HepG2 (cell line): Measurements from ENCODE around the gene PRKG1. TPM values are rescaled to one million over a fixed set of nuclear protein-coding genes. Genes with fewer than 3 reads are reported as not detected.

Source experiments
- DPF2 ChIP-seq: sonication (generic); formaldehyde crosslinking; IDR thresholded peaks from 2 replicates; pipeline ENCODE4 v1.4.0; 2020; ENCODE audit warnings: mild to moderate bottlenecking, low read depth, missing genetic modification reagents, borderline replicate concordance
- GZF1 ChIP-seq: sonication (generic); formaldehyde crosslinking; IDR thresholded peaks from 2 replicates; pipeline ENCODE4 v1.5.1; 2020; ENCODE audit warnings: mild to moderate bottlenecking, missing genetic modification reagents
- PITX1 ChIP-seq: sonication (generic); formaldehyde crosslinking; IDR thresholded peaks from 2 replicates; pipeline ENCODE4 v1.5.1; 2020; ENCODE audit warnings: mild to moderate bottlenecking, missing genetic modification reagents
- RFXAP ChIP-seq: sonication (generic); formaldehyde crosslinking; IDR thresholded peaks from 2 replicates; pipeline ENCODE4 v1.4.0; 2020; ENCODE audit warnings: missing genetic modification reagents, borderline replicate concordance
- SNAI1 ChIP-seq: sonication (generic); formaldehyde crosslinking; IDR thresholded peaks from 2 replicates; pipeline ENCODE4 v1.5.0; 2020; ENCODE audit warnings: mild to moderate bottlenecking, missing genetic modification reagents, borderline replicate concordance
- U2AF1 ChIP-seq: fragments of 200-400 bp; formaldehyde crosslinking; optimal IDR thresholded peaks from 2 replicates; pipeline ENCODE3; 2017; ENCODE audit warnings: mild to moderate bottlenecking, low read depth, low read length
- ZBTB8A ChIP-seq: sonication (generic); formaldehyde crosslinking; IDR thresholded peaks from 2 replicates; pipeline ENCODE4 v1.4.0; 2020; ENCODE audit warnings: mild to moderate bottlenecking, low read depth, missing genetic modification reagents, borderline replicate concordance
- ZFP41 ChIP-seq: sonication (generic); formaldehyde crosslinking; IDR thresholded peaks from 2 replicates; pipeline ENCODE4 v1.4.0; 2020; ENCODE audit warnings: mild to moderate bottlenecking, missing genetic modification reagents, borderline replicate concordance
- ZNF230 ChIP-seq: sonication (generic); formaldehyde crosslinking; IDR thresholded peaks from 2 replicates; pipeline ENCODE4 v1.4.0; 2020; ENCODE audit warnings: mild to moderate bottlenecking, missing genetic modification reagents
- ZNF232 ChIP-seq: sonication (generic); formaldehyde crosslinking; IDR thresholded peaks from 2 replicates; pipeline ENCODE4 v1.4.0; 2020; ENCODE audit warnings: missing genetic modification reagents, borderline replicate concordance
- ZNF253 ChIP-seq: sonication (generic); formaldehyde crosslinking; IDR thresholded peaks from 2 replicates; pipeline ENCODE4 v1.8.0; 2022; ENCODE audit warnings: mild to moderate bottlenecking, missing genetic modification reagents, borderline replicate concordance
- ZNF496 ChIP-seq: sonication (generic); formaldehyde crosslinking; IDR thresholded peaks from 2 replicates; pipeline ENCODE4 v1.8.1; 2023; ENCODE audit warnings: mild to moderate bottlenecking, moderate library complexity, missing genetic modification reagents; ENCODE audit not compliant: insufficient replicate concordance
- ZNF589 ChIP-seq: sonication (generic); formaldehyde crosslinking; conservative IDR thresholded peaks from 2 replicates; pipeline ENCODE4 v1.8.0; 2022; ENCODE audit warnings: mild to moderate bottlenecking, moderate library complexity, missing genetic modification reagents
- ZNF616 ChIP-seq: sonication (generic); formaldehyde crosslinking; IDR thresholded peaks from 2 replicates; pipeline ENCODE4 v1.5.0; 2020; ENCODE audit warnings: low read depth, mild to moderate bottlenecking, missing genetic modification reagents
- polyA plus RNA-seq, 8 experiments: library from polyadenylated mRNA; depleted of rRNA in 3 of 8; stranded (reverse) in 7 of 8; unstranded in 1 of 8; fragments of >200 nt; fragmentation: Illumina TruSeq in 4 of 8; extraction: Trizol in 4 of 8; gene quantifications; 2 replicates each; pipeline versions ENCODE4 v1.2.1 to v1.2.3, GENCODE V29; 2011 to 2016; ENCODE audit warnings: low read depth in 4 of 8, missing spikeins in 1 of 8, mixed read lengths in 1 of 8; ENCODE audit not compliant: insufficient read depth in 1 of 8
- total RNA-seq, 5 experiments: library from RNA; depleted of rRNA; stranded (reverse); fragments of >200 nt; fragmentation: Illumina TruSeq; extraction: Trizol; gene quantifications; 2 replicates each; pipeline ENCODE4 v1.2.3, GENCODE V29; 2016; ENCODE audit warnings: low read depth in 1 of 5
- TF ChIP-seq, protein P1 (sequence below): IDR thresholded peaks from 2 replicates; pipeline ENCODE4 v1.6.1; 2016; ENCODE audit warnings: control low read depth
- TF ChIP-seq, protein P2 (sequence below): IDR thresholded peaks from 2 replicates; pipeline ENCODE4 v1.6.1; 2012; ENCODE audit warnings: low read length, improper control_type of control experiment
- TF ChIP-seq, protein P3 (sequence below): sonication (generic); formaldehyde crosslinking; IDR thresholded peaks from 2 replicates; pipeline ENCODE4 v1.4.0; 2020; ENCODE audit warnings: mild to moderate bottlenecking, missing genetic modification reagents
- TF ChIP-seq, protein P4 (sequence below): sonication (generic); formaldehyde crosslinking; IDR thresholded peaks from 2 replicates; pipeline ENCODE4 v1.9.0; 2022; ENCODE audit warnings: low read depth, missing genetic modification reagents

Gene PRKG1
- total and polyA plus RNA-seq, 2 of the 13 experiments (the other 11 are each of a cell fraction or from before 2014, with no cell fraction given): 0.01 TPM; not detected in 1

DNA sequence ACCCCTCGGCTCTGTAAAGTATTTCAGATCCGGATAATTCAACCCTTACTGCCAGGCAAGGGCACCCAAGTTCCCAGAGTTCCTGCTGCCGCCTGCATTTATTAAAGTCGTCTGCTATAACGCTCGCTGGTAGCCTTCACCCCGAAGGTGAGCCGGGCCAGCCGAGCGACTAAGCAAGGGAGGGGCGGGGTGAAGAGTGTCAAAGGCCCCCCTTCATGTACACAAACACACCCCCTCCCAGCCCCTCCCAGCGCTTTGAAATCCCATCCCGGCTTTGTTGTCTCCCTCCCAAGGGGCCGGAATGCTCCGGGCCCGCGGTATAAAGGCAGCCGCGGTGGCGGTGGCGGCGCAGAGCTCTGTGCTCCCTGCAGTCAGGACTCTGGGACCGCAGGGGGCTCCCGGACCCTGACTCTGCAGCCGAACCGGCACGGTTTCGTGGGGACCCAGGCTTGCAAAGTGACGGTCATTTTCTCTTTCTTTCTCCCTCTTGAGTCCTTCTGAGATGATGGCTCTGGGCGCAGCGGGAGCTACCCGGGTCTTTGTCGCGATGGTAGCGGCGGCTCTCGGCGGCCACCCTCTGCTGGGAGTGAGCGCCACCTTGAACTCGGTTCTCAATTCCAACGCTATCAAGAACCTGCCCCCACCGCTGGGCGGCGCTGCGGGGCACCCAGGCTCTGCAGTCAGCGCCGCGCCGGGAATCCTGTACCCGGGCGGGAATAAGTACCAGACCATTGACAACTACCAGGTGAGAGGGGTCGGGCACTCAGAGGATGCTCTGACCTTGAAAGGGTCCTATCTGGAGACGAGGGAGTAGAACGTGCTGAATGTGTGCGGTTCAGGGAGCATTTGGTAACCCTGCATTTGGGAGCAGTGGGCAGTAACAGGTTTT is 1239.9 kb downstream of the PRKG1 start, which contains the start of gene DKK1 (continued):
- no peak; the same call in 1 of the 2 replicates for TF ChIP-seq ZFP41 (CRISPR knock-in tag)
- TF ChIP-seq, protein P1, sequence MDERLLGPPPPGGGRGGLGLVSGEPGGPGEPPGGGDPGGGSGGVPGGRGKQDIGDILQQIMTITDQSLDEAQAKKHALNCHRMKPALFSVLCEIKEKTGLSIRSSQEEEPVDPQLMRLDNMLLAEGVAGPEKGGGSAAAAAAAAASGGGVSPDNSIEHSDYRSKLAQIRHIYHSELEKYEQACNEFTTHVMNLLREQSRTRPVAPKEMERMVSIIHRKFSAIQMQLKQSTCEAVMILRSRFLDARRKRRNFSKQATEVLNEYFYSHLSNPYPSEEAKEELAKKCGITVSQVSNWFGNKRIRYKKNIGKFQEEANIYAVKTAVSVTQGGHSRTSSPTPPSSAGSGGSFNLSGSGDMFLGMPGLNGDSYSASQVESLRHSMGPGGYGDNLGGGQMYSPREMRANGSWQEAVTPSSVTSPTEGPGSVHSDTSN (CRISPR knock-in tag): no peak
- TF ChIP-seq, protein P2, sequence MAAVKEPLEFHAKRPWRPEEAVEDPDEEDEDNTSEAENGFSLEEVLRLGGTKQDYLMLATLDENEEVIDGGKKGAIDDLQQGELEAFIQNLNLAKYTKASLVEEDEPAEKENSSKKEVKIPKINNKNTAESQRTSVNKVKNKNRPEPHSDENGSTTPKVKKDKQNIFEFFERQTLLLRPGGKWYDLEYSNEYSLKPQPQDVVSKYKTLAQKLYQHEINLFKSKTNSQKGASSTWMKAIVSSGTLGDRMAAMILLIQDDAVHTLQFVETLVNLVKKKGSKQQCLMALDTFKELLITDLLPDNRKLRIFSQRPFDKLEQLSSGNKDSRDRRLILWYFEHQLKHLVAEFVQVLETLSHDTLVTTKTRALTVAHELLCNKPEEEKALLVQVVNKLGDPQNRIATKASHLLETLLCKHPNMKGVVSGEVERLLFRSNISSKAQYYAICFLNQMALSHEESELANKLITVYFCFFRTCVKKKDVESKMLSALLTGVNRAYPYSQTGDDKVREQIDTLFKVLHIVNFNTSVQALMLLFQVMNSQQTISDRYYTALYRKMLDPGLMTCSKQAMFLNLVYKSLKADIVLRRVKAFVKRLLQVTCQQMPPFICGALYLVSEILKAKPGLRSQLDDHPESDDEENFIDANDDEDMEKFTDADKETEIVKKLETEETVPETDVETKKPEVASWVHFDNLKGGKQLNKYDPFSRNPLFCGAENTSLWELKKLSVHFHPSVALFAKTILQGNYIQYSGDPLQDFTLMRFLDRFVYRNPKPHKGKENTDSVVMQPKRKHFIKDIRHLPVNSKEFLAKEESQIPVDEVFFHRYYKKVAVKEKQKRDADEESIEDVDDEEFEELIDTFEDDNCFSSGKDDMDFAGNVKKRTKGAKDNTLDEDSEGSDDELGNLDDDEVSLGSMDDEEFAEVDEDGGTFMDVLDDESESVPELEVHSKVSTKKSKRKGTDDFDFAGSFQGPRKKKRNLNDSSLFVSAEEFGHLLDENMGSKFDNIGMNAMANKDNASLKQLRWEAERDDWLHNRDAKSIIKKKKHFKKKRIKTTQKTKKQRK: no peak
- TF ChIP-seq ZNF616: peak; percentile 13; the same call in 1 of the 2 replicates
- 0 out of 2 replicates have a peak, but pooled peaks have one; percentile 55 for TF ChIP-seq RFXAP (CRISPR knock-in tag)
- 0 out of 2 replicates have a peak, but pooled peaks have one; percentile 74 for TF ChIP-seq ZNF232 (CRISPR knock-in tag)
- TF ChIP-seq, protein P3, sequence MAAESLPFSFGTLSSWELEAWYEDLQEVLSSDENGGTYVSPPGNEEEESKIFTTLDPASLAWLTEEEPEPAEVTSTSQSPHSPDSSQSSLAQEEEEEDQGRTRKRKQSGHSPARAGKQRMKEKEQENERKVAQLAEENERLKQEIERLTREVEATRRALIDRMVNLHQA (CRISPR knock-in tag): no peak
- 0 out of 2 replicates have a peak, but pooled peaks have one; percentile 40 for TF ChIP-seq ZNF589 (CRISPR knock-in tag)
- TF ChIP-seq GZF1 (CRISPR knock-in tag): no peak
- TF ChIP-seq ZNF230 (CRISPR knock-in tag): peak; percentile 82; the same call in 1 of the 2 replicates
- TF ChIP-seq ZBTB8A (CRISPR knock-in tag): no peak
- TF ChIP-seq, protein P4, sequence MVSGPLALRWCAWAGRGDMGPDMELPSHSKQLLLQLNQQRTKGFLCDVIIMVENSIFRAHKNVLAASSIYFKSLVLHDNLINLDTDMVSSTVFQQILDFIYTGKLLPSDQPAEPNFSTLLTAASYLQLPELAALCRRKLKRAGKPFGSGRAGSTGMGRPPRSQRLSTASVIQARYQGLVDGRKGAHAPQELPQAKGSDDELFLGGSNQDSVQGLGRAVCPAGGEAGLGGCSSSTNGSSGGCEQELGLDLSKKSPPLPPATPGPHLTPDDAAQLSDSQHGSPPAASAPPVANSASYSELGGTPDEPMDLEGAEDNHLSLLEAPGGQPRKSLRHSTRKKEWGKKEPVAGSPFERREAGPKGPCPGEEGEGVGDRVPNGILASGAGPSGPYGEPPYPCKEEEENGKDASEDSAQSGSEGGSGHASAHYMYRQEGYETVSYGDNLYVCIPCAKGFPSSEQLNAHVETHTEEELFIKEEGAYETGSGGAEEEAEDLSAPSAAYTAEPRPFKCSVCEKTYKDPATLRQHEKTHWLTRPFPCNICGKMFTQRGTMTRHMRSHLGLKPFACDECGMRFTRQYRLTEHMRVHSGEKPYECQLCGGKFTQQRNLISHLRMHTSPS (CRISPR knock-in tag): no peak
- no peak for TF ChIP-seq SNAI1 (CRISPR knock-in tag)
- no peak for TF ChIP-seq ZNF253 (CRISPR knock-in tag)
- no peak for TF ChIP-seq ZNF496
- TF ChIP-seq U2AF1: no peak
- TF ChIP-seq PITX1 (CRISPR knock-in tag): peak; percentile 75
- TF ChIP-seq DPF2 (CRISPR knock-in tag): 0 out of 2 replicates have a peak, but pooled peaks have one; percentile 7
